ENCODE data around the gene CD58. TPM values are rescaled to one million over a fixed set of nuclear protein-coding genes. Genes with fewer than 3 reads are reported as not detected.

CD58 gene
- polyA plus RNA-seq, 1 of the 3 experiments (the other 2 are of a cell fraction): 18.1 TPM

DNA sequence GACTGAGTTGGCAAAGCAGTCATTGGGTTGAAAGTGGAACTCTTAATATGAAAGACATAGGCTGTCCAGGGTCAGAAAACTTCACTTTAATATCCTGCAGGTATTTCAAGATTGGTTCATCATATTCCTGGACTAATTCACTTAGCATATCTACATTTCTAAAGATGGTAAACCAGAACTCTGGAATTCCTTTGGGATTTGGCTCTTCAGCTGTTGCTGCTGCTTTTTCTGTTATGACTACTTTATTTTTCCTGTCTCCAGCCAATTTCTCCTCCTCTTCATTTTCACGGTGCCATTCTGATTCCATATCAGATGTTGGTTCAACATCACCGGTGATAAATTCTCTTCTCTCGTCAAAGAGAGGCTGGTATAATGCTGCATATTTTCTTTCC, 37.4 kb downstream of the CD58 start:
- TF ChIP-seq REST (IDR thresholded peaks at IDR 0.05; ENCODE audit: low read depth, low read length): no peak
- no peak for TF ChIP-seq USF1 (IDR thresholded peaks at IDR 0.05; ENCODE audit: borderline replicate concordance, low read depth)
- TF ChIP-seq, protein P1, sequence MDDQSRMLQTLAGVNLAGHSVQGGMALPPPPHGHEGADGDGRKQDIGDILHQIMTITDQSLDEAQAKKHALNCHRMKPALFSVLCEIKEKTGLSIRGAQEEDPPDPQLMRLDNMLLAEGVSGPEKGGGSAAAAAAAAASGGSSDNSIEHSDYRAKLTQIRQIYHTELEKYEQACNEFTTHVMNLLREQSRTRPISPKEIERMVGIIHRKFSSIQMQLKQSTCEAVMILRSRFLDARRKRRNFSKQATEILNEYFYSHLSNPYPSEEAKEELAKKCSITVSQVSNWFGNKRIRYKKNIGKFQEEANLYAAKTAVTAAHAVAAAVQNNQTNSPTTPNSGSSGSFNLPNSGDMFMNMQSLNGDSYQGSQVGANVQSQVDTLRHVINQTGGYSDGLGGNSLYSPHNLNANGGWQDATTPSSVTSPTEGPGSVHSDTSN (IDR thresholded peaks at IDR 0.05): no peak
- no peak for TF ChIP-seq NFIC (IDR thresholded peaks at IDR 0.05; ENCODE audit: borderline replicate concordance)
- no peak for TF ChIP-seq MEF2A (IDR thresholded peaks at IDR 0.05; ENCODE audit: borderline replicate concordance, low read depth)
- TF ChIP-seq SMC3 (IDR thresholded peaks at IDR 0.05; ENCODE audit: low read depth, low read length): no peak
- no peak for TF ChIP-seq FOSL2 (IDR thresholded peaks at IDR 0.05; ENCODE audit: borderline replicate concordance, low read depth)
- TF ChIP-seq GABPA (IDR thresholded peaks at IDR 0.05; ENCODE audit: low read depth): no peak
- no peaks in the 10 kb centered on the region for H3K9me2 ChIP-seq
- H3K9ac ChIP-seq: no peak overlapping the region
- H3K9me3 ChIP-seq: no peaks in the 10 kb centered on the region
- peaks cover 5% of the 10 kb centered on the region for H3F3A ChIP-seq (replicated peaks; ENCODE audit: insufficient read depth)
- H4K20me1 ChIP-seq (ENCODE audit: insufficient read depth): no peaks in the 10 kb centered on the region
- H3K4me2 ChIP-seq: no peak overlapping the region
- WGBS (ENCODE audit: low lambda C conversion rate): 90% methylated on average over 3 of the region's 3 CpGs
- no peak for DNase-seq
- no peak overlapping the region for H3K4me3 ChIP-seq (ENCODE audit: low read depth in 2 of 2, low read length in 1 of 2)
- no peaks in the 10 kb centered on the region for H3K27me3 ChIP-seq (ENCODE audit: insufficient read depth)
- ChIA-PET POLR2A (no interaction called here), CTCF (no interaction called here)
- H3K36me3 ChIP-seq (replicated peaks in 1 of 2; ENCODE audit: control insufficient read depth in 1 of 2, insufficient read depth in 2 of 2, low read length in 1 of 2): peaks cover 9% of the 10 kb centered on the region in 2 experiments
- no peaks in the 10 kb centered on the region for H3K79me2 ChIP-seq (ENCODE audit: insufficient read depth)
- no peak overlapping the region for H3K27ac ChIP-seq (ENCODE audit: low read depth in 2 of 2, low read length in 1 of 2)
- H3K4me1 ChIP-seq (ENCODE audit: control insufficient read depth in 1 of 2, insufficient read depth in 2 of 2, low read depth in 1 of 2, low read length in 1 of 2): no peaks in the 10 kb centered on the region
- H2AFZ ChIP-seq (ENCODE audit: low read depth): no peak overlapping the region

- Histone ChIP-seq H2AFZ (ENCODE audit: low read depth) (no peak overlapping the region), H4K20me1 (ENCODE audit: insufficient read depth) (no peaks in the 10 kb centered on the region), H3K27ac (ENCODE audit: low read depth in 2 of 2, low read length in 1 of 2) (no peak overlapping the region), H3K36me3 (replicated peaks in 1 of 2; ENCODE audit: control insufficient read depth in 1 of 2, insufficient read depth in 2 of 2, low read length in 1 of 2) (peaks cover 9% of the 10 kb centered on the region in 2 experiments), H3F3A (replicated peaks; ENCODE audit: insufficient read depth) (peaks cover 5% of the 10 kb centered on the region), H3K27me3 (ENCODE audit: insufficient read depth) (no peaks in the 10 kb centered on the region), H3K9me2 (no peaks in the 10 kb centered on the region), H3K79me2 (ENCODE audit: insufficient read depth) (no peaks in the 10 kb centered on the region), H3K9me3 (no peaks in the 10 kb centered on the region), H3K4me1 (ENCODE audit: control insufficient read depth in 1 of 2, insufficient read depth in 2 of 2, low read depth in 1 of 2, low read length in 1 of 2) (no peaks in the 10 kb centered on the region), H3K4me2 (no peak overlapping the region), H3K4me3 (ENCODE audit: low read depth in 2 of 2, low read length in 1 of 2) (no peak overlapping the region), H3K9ac (no peak overlapping the region)
- no peak for DNase-seq
- CTCF ChIA-PET: no interaction called here
- 95% methylated on average over 23 of the region's 23 CpGs for WGBS (ENCODE audit: low lambda C conversion rate)
- POLR2A ChIA-PET: no interaction called here
- TF ChIP-seq IRF3 (IDR thresholded peaks at IDR 0.05; ENCODE audit: low read depth, low read length) (no peak), RCOR1 (IDR thresholded peaks at IDR 0.05; ENCODE audit: low read length) (no peak), EP300 (IDR thresholded peaks at IDR 0.05; ENCODE audit: borderline replicate concordance in 1 of 2, low read depth in 1 of 2, low read length in 1 of 2) (no peak), POLR2AphosphoS5 (IDR thresholded peaks at IDR 0.05; ENCODE audit: low read depth, low read length) (no peak), CHD2 (IDR thresholded peaks at IDR 0.05; ENCODE audit: low read length, partially characterized antibody) (no peak), RXRA (IDR thresholded peaks at IDR 0.05; ENCODE audit: borderline replicate concordance, low read depth) (no peak), MAX (IDR thresholded peaks at IDR 0.05; ENCODE audit: low read depth) (no peak), NFIC (IDR thresholded peaks at IDR 0.05; ENCODE audit: borderline replicate concordance) (no peak), GABPA (IDR thresholded peaks at IDR 0.05; ENCODE audit: low read depth) (no peak)
- TF ChIP-seq, protein P2, sequence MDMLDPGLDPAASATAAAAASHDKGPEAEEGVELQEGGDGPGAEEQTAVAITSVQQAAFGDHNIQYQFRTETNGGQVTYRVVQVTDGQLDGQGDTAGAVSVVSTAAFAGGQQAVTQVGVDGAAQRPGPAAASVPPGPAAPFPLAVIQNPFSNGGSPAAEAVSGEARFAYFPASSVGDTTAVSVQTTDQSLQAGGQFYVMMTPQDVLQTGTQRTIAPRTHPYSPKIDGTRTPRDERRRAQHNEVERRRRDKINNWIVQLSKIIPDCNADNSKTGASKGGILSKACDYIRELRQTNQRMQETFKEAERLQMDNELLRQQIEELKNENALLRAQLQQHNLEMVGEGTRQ (IDR thresholded peaks at IDR 0.05; ENCODE audit: borderline replicate concordance, low read depth, low read length): no peak
Measured at GRCh38 chr1:116532671-116533428, 38.0 kb downstream of the CD58 start.
